Erythroblast (primary cell): ENCODE measurements around the gene SLC13A3.

Experiments used
- GATA1 ChIP-seq: IDR thresholded peaks from 2 replicates; pipeline ENCODE4 v1.6.1; 2011; ENCODE audit warnings: low read depth, mild to moderate bottlenecking, control low read depth, low read length, moderate library complexity
- POLR2A ChIP-seq: IDR thresholded peaks from 2 replicates; pipeline ENCODE4 v1.6.1; 2011; ENCODE audit warnings: mild to moderate bottlenecking, low read length

DNA sequence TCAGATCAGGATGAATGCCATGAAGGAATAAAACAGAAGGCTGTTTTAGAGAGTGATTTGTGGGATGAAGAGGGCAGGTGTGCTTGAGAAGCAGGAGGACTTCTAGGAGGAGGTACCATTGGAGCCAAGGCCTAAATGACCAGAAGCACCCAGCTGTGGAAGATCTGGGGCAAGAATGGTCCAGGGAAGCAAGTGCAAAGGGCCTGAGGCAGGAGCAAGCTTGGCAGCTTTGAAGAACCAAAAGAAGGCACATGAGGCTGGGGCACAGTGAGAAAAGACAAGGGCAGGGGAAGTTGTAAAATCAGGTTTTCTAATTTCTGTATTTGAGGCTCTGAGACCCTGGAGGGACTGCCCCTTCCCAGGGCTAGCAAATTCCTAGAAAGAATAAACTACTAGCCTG is 9.8 kb downstream of the SLC13A3 start:
- TF ChIP-seq POLR2A (no peak), GATA1 (no peak)
